ENCODE data around the gene CTDP1. TPM values are rescaled to one million over a fixed set of nuclear protein-coding genes. Genes with fewer than 3 reads are reported as not detected.
"Not testable (repeated sequence)": the region's sequence is repeated elsewhere in the genome, so short reads cannot be mapped to it uniquely, and the experiment has no call there.

Gene CTDP1
- total RNA-seq, 1 donor from 2014 or later = 27.3 TPM

GRCh38 chr18:79698668-79699335 lies 19.2 kb downstream of the CTDP1 start:
- DNase-seq (ENCODE audit: low spot score) = no peak

- DNase-seq (ENCODE audit: low spot score) = no peak
These were observed 20.1 kb downstream of the CTDP1 start for GRCh38 chr18:79699653-79700052.

- no peak for DNase-seq (ENCODE audit: low spot score)
These were observed 23.3 kb downstream of the CTDP1 start for GRCh38 chr18:79702906-79703305.

DNA sequence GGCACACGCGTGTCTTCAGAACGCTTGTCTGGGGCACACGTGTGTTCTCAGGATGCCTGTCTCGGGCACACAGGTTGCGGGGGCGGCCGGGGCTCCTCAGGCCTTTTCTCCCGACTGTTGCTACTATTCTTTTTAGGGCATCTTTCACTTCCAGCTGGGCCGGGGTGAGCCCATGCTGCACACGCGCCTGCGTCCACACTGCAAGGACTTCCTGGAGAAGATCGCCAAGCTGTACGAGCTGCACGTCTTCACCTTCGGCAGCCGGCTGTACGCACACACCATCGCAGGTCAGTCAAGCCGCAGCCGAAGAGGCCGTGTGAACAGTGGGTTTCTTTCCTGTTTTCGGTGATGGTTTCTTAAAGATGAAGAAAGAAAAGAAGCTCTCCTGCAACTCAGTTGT lies 25.0 kb downstream of the CTDP1 start:
- DNase-seq (ENCODE audit: low spot score) = no peak

- no peak for DNase-seq (ENCODE audit: low spot score)
These were observed 25.7 kb downstream of the CTDP1 start for GRCh38 chr18:79705272-79705671.

- no peak for DNase-seq (ENCODE audit: low spot score)
These were observed 26.4 kb downstream of the CTDP1 start for GRCh38 chr18:79706006-79706405.

DNA sequence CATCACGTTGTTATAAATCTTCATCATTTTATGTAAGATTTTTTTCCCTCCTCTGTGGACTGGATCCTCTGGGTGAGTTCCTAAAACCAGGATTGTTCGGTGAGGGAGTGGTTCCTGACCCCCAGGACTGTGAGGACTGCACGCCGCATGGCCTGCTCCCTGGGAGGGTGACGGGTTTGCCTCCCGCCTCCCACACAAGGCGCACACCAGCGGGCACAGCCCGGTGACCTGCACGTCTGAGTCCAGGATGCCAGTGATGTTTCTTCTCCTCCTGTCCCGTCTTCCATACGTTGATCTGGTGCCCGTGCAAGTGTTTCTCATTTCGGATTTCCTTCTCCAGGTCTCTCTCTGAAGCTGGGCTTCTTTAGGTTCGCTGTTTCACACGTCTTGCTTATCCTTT lies 27.1 kb downstream of the CTDP1 start:
- no peak for DNase-seq (ENCODE audit: low spot score)

- no peak for DNase-seq (ENCODE audit: low spot score)
These were observed 27.6 kb downstream of the CTDP1 start for GRCh38 chr18:79707239-79707638.

DNA sequence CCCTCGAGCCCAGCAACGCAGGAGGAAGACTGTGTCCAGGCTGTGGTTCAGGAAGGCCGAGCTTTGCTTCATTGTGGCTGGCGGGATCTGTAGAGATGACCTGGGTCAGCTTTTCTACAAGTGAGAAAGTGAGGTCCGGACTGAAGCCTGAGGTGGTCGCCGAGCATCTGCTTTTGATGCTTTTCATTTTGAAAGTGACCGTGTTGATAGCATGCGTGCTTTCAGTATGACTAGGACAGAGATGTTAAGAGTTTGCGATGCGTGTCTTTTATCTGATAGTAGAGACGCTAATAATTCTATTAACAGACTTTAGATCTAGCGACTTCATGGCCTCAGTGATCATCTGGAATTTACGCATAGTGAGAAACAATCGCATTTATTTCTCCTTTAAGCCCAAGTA lies 28.1 kb downstream of the CTDP1 start:
- no peak for DNase-seq (ENCODE audit: low spot score)

DNA sequence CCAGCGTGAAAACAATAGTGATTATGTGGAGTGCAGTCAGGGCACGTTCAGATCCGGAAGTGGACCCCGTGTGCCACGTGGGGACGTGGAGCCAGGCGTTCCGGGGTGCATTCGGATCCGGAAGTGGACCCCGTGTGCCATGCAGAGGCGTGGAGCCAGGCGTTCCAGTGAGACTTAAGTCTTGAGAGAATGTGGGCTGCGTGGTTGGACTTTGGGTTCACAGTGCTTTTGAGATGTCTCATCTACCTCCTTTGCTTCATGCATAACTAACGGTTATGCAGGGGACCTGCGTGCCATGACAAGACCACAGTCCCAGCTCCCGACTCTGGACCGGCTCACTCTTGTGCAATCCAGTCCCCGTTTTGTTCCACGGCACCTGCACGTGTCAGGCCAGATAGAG lies 28.8 kb downstream of the CTDP1 start:
- no peak for DNase-seq (ENCODE audit: low spot score)

- DNase-seq (ENCODE audit: low spot score) = no peak
These were observed 32.7 kb downstream of the CTDP1 start for GRCh38 chr18:79712206-79712857.

GRCh38 chr18:79713341-79713740 lies 33.7 kb downstream of the CTDP1 start:
- no peak for DNase-seq (ENCODE audit: low spot score)

- DNase-seq (ENCODE audit: low spot score) = no peak
These were observed 35.1 kb downstream of the CTDP1 start for GRCh38 chr18:79714531-79715240.

DNA sequence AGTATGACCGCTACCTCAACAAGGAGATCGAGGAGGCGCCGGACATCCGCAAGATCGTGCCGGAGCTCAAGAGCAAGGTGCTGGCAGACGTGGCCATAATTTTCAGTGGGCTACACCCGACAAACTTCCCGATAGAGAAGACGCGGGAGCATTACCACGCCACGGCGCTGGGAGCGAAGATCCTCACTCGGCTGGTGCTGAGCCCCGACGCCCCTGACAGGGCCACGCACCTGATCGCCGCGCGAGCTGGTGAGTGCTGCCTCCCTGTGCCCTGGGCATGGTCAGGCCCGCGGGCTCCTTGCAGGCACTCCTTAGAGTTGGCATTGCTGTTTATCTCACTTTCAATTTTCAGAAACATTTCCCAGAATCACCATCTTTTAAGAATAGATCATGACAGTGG lies 35.7 kb downstream of the CTDP1 start:
- DNase-seq (ENCODE audit: low spot score) = no peak

DNA sequence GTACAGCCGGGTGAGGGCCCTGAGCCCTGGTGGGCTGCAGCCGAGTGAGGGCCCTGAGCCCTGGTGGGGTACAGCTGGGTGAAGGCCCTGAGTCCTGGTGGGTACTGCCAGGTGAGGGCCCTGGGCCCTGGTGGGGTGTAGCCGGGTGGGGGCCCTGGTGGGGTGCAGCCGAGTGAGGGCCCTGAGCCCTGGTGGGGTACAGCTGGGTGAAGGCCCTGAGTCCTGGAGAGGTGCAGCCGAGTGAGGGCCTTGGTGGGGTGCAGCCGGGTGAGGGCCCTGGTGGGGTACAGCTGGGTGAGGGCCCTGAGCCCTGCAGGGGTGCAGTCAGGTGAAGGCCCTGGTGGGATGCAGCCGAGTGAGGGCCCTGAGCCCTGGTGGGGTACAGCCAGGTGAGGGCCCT lies 37.5 kb downstream of the CTDP1 start:
- DNase-seq (ENCODE audit: low spot score) = no peak

DNA sequence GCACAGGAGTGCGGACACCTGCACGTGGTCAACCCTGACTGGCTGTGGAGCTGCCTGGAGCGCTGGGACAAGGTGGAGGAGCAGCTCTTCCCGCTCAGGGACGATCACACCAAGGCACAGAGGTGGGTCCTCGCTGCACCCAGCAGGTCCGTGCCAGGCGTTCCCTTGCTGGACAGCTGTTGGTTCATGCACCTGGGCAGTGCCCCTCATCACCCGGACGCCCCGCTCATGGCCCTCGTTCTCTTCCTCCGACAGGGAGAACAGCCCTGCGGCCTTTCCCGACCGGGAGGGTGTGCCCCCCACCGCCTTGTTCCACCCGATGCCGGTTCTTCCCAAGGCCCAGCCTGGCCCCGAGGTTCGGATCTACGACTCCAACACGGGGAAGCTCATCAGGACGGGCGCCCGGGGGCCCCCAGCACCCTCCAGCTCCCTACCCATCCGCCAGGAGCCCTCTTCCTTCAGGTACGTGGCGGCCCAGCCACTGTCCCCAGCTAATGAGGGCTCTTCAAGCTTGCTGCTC lies 38.0 kb downstream of the CTDP1 start:
- DNase-seq (ENCODE audit: low spot score) = no peak

DNA sequence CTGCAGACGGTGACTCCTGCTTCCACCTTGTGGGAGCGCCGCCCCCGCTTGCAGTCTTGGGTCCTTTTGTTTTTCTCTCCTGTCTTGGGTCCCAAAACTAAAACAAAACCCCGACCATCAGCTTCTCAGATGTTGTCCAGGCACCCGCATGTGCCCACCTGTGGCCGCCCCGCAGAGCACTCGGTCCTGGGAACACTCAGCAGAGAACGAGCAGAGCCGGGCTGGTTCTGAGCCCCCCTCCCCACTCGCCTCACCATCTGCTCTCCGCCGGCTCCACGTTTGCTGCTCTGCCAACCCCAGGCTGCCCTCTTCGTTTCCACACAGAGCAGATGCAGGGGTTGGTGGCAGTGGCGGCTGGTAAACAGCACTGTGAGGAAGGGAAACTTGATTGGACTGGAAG lies 38.5 kb downstream of the CTDP1 start:
- no peak for DNase-seq (ENCODE audit: low spot score)

GRCh38 chr18:79718878-79719477 lies 39.4 kb downstream of the CTDP1 start:
- DNase-seq (ENCODE audit: low spot score) = no peak

DNA sequence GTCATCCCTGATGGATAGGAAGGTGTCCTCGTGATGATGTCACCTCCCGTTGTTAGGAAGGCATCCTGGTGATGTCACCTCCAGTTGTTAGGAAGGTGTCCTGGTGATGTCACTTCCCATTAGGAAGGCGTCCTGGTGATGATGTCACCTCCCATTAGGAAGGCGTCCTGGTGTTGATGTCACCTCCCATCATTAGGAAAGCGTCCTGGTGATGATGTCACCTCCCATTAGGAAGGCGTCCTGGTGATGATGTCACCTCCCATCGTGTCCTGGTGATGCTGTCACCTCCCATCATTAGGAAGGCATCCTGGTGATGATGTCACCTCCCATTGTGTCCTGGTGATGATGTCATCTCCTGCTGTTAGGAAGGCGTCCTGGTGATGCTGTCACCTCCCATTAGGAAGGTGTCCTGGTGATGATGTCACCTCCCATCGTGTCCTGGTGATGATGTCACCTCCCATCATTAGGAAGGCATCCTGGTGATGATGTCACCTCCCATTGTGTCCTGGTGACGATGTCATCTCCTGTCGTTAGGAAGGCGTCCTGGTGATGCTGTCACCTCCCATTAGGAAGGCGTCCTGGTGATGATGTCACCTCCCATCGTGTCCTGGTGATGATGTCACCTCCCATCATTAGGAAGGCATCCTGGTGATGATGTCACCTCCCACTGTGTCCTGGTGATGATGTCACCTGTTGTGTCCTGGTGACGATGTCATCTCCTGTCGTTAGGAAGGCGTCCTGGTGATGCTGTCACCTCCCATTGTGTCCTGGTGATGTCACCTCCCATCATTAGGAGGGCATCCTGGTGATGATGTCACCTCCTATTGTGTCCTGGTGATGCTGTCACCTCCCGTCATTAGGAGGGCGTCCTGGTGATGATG lies 40.1 kb downstream of the CTDP1 start:
- DNase-seq (ENCODE audit: low spot score) = not testable (repeated sequence)

DNA sequence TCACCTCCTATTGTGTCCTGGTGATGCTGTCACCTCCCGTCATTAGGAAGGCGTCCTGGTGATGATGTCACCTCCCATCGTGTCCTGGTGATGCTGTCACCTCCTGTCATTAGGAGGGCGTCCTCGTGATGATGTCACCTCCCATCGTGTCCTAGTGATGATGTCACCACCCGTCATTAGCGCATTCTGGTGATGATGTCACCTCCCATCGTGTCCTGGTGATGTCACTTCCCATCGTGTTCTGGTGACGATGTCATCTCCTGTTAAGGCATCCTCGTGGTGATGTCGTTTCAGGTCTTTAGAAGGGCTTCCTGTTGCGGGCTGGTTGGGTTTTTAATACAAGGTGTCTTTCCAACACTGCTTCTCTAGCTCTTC lies 40.7 kb downstream of the CTDP1 start:
- DNase-seq (ENCODE audit: low spot score) = no peak

DNA sequence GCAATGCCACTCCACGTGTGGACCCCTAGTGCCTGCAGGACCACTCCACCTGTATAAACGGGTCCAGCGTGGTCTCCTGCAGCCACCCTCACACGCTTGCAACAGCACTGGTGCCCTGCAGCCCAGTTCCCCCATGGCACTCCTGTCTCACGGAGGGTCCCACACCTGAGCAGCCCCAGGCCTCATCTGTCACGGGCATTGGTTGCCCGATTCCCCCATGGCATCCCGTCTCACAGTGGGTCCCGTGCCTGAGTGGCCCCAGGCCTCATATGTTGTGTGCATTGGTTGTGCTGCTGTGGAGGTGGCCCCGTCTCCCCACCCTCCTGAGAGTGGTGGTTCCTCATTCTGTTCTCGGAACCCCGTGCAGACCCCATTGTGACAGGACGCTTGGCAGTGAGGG lies 43.4 kb downstream of the CTDP1 start:
- no peak for DNase-seq (ENCODE audit: low spot score)

- no peak for DNase-seq (ENCODE audit: low spot score)
These were observed 44.0 kb downstream of the CTDP1 start for GRCh38 chr18:79723628-79724027.

Measured in mucosa of gallbladder (tissue), 1 donor.